WTC11 (cell line): ENCODE data around the gene NME2. TPM values are rescaled to one million over a fixed set of nuclear protein-coding genes. Genes with fewer than 3 reads are reported as not detected.

ENCODE experiments used
- ATAC-seq: fragments of 200-7000 bp; cut with Tn5 transposase; 2 replicates; pipeline ENCODE4 v1.10.0; 2021; ENCODE audit warnings: mild to moderate bottlenecking, moderate library complexity
- CTCF ChIA-PET: fragments of 300-600 bp; sonication (Branson Sonifier 250); formaldehyde crosslinking; loops from one replicate; lab custom pipeline; 2021; ENCODE audit warnings: antibody characterized with exemption; lab: Charles Lee
- POLR2A ChIA-PET: fragments of 350-600 bp; sonication (Branson Sonifier 250); formaldehyde crosslinking; loops from one replicate; lab custom pipeline; 2021; ENCODE audit warnings: antibody characterized with exemption; lab: Charles Lee
- DNase-seq: peaks from one replicate; pipeline ENCODE4 v3.0.0; 2021; ENCODE audit warnings: low spot score
- H3K27ac Mint-ChIP-seq: 2 replicates; pipeline ENCODE4 v1.8.0; 2021; ENCODE audit warnings: mixed read lengths
- H3K27me3 Mint-ChIP-seq: 2 replicates; pipeline ENCODE4 v1.8.0; 2021; ENCODE audit warnings: low read depth, mild to moderate bottlenecking, moderate library complexity, mixed read lengths
- H3K36me3 Mint-ChIP-seq: 2 replicates; pipeline ENCODE4 v1.8.0; 2021; ENCODE audit warnings: mixed read lengths
- H3K4me1 Mint-ChIP-seq: 2 replicates; pipeline ENCODE4 v1.8.0; 2022; ENCODE audit warnings: mixed read lengths
- H3K4me3 Mint-ChIP-seq: 2 replicates; pipeline ENCODE4 v1.8.0; 2021; ENCODE audit warnings: mild to moderate bottlenecking, moderate library complexity, mixed read lengths
- H3K9me3 Mint-ChIP-seq: 2 replicates; pipeline ENCODE4 v1.8.0; 2021; ENCODE audit warnings: mixed read lengths
- ATF1 ChIP-seq: sonication (generic); formaldehyde crosslinking; IDR thresholded peaks from 2 replicates; pipeline ENCODE4 v1.8.1; 2023; ENCODE audit warnings: mild to moderate bottlenecking, moderate library complexity, missing genetic modification reagents
- ATF3 ChIP-seq: sonication (generic); formaldehyde crosslinking; conservative IDR thresholded peaks from 2 replicates; pipeline ENCODE4 v1.8.1; 2022; ENCODE audit warnings: mild to moderate bottlenecking, missing genetic modification reagents
- CREM ChIP-seq: sonication (generic); formaldehyde crosslinking; IDR thresholded peaks from 2 replicates; pipeline ENCODE4 v1.8.1; 2022; ENCODE audit warnings: mild to moderate bottlenecking, missing genetic modification reagents, moderate library complexity
- ETV6 ChIP-seq: sonication (generic); formaldehyde crosslinking; IDR thresholded peaks from 2 replicates; pipeline ENCODE4 v1.8.1; 2022; ENCODE audit warnings: mild to moderate bottlenecking, missing genetic modification reagents
- FOXK1 ChIP-seq: sonication (generic); formaldehyde crosslinking; IDR thresholded peaks from 2 replicates; pipeline ENCODE4 v1.8.0; 2022; ENCODE audit warnings: mild to moderate bottlenecking, moderate library complexity, missing genetic modification reagents
- HMGXB4 ChIP-seq: sonication (generic); formaldehyde crosslinking; IDR thresholded peaks from 2 replicates; pipeline ENCODE4 v1.8.1; 2023; ENCODE audit warnings: mild to moderate bottlenecking, moderate library complexity, missing genetic modification reagents
- NFYB ChIP-seq: sonication (generic); formaldehyde crosslinking; conservative IDR thresholded peaks from 2 replicates; pipeline ENCODE4 v1.8.0; 2022; ENCODE audit warnings: low read depth, missing genetic modification reagents
- NR2C2 ChIP-seq: sonication (generic); formaldehyde crosslinking; IDR thresholded peaks from 2 replicates; pipeline ENCODE4 v1.8.0; 2022; ENCODE audit warnings: mild to moderate bottlenecking, missing genetic modification reagents
- PREB ChIP-seq: sonication (generic); formaldehyde crosslinking; IDR thresholded peaks from 2 replicates; pipeline ENCODE4 v1.8.1; 2022; ENCODE audit warnings: mild to moderate bottlenecking, missing genetic modification reagents, moderate library complexity, borderline replicate concordance
- SMAD3 ChIP-seq: sonication (generic); formaldehyde crosslinking; IDR thresholded peaks from 2 replicates; pipeline ENCODE4 v1.8.0; 2022; ENCODE audit warnings: missing genetic modification reagents, mild to moderate bottlenecking, borderline replicate concordance
- SP1 ChIP-seq: sonication (generic); formaldehyde crosslinking; conservative IDR thresholded peaks from 2 replicates; pipeline ENCODE4 v1.8.1; 2022; ENCODE audit warnings: missing genetic modification reagents
- TEAD1 ChIP-seq: sonication (generic); formaldehyde crosslinking; IDR thresholded peaks from 2 replicates; pipeline ENCODE4 v1.8.0; 2022; ENCODE audit warnings: mild to moderate bottlenecking, missing genetic modification reagents
- TEAD4 ChIP-seq: sonication (generic); formaldehyde crosslinking; IDR thresholded peaks from 2 replicates; pipeline ENCODE4 v1.8.0; 2022; ENCODE audit warnings: mild to moderate bottlenecking, missing genetic modification reagents
- ZNF219 ChIP-seq: sonication (generic); formaldehyde crosslinking; IDR thresholded peaks from 2 replicates; pipeline ENCODE4 v1.8.0; 2023; ENCODE audit warnings: missing genetic modification reagents, mild to moderate bottlenecking, borderline replicate concordance
- ZNF232 ChIP-seq: sonication (generic); formaldehyde crosslinking; IDR thresholded peaks from 2 replicates; pipeline ENCODE4 v1.8.0; 2022; ENCODE audit warnings: mild to moderate bottlenecking, missing genetic modification reagents
- ZNF317 ChIP-seq: sonication (generic); formaldehyde crosslinking; IDR thresholded peaks from 2 replicates; pipeline ENCODE4 v1.8.1; 2023; ENCODE audit warnings: low read depth, mild to moderate bottlenecking, moderate library complexity, missing genetic modification reagents, borderline replicate concordance
- ZNF396 ChIP-seq: fragments of 250-450 bp; sonication (Bioruptor Pico); IDR thresholded peaks from 2 replicates; pipeline ENCODE4 v1.8.0; 2021; ENCODE audit warnings: mild to moderate bottlenecking, moderate library complexity, borderline replicate concordance
- total RNA-seq: library from RNA; stranded (reverse); gene quantifications from 3 replicates; pipeline ENCODE4 v1.2.3, GENCODE V29; 2021
- TF ChIP-seq, protein P1 (sequence below): sonication (generic); formaldehyde crosslinking; IDR thresholded peaks from 2 replicates; pipeline ENCODE4 v1.8.1; 2022; ENCODE audit warnings: missing genetic modification reagents, borderline replicate concordance
- TF ChIP-seq, protein P2 (sequence below): sonication (generic); formaldehyde crosslinking; IDR thresholded peaks from 2 replicates; pipeline ENCODE4 v1.8.0; 2022; ENCODE audit warnings: mild to moderate bottlenecking, missing genetic modification reagents
- TF ChIP-seq, protein P3 (sequence below): fragments of 250-450 bp; sonication (Bioruptor Pico); IDR thresholded peaks from 2 replicates; pipeline ENCODE4 v1.9.0; 2021; ENCODE audit warnings: mild to moderate bottlenecking, borderline replicate concordance

The NME2 gene
- total RNA-seq, 1 experiment from 2014 or later = 746 TPM

- ChIA-PET POLR2A (interaction anchor here (0.6 to 2.2 kb wide), 6 partner anchors 32 to 389 kb away, joined by 3 to 11 read pairs (median 5); partner anchors contain the start of genes NME1, NME2 and TOB1), CTCF (interaction anchor here (0.9 to 2.3 kb wide), 6 partner anchors 10 to 120 kb away, joined by 3 to 23 read pairs (median 4); partner anchors contain the start of genes NME1 and NME2)
- TF ChIP-seq HMGXB4 (CRISPR knock-in tag) = 0 out of 2 replicates have a peak, but pooled peaks have one; percentile 18
- TF ChIP-seq NR2C2 = no peak
- TF ChIP-seq SMAD3 (CRISPR knock-in tag) = no peak
- TF ChIP-seq ZNF396 (CRISPR knock-in tag) = no peak
- peak; percentile 75; the same call in 1 of the 2 replicates for TF ChIP-seq SP1 (CRISPR knock-in tag)
- TF ChIP-seq ATF1 (CRISPR knock-in tag) = no peak
- peak; percentile 74; the same call in 1 of the 2 replicates for TF ChIP-seq FOXK1 (CRISPR knock-in tag)
- TF ChIP-seq CREM = peak; percentile 84; the same call in 1 of the 2 replicates
- TF ChIP-seq NFYB = peak; percentile 42; the same call in 1 of the 2 replicates
- TF ChIP-seq, protein P1, sequence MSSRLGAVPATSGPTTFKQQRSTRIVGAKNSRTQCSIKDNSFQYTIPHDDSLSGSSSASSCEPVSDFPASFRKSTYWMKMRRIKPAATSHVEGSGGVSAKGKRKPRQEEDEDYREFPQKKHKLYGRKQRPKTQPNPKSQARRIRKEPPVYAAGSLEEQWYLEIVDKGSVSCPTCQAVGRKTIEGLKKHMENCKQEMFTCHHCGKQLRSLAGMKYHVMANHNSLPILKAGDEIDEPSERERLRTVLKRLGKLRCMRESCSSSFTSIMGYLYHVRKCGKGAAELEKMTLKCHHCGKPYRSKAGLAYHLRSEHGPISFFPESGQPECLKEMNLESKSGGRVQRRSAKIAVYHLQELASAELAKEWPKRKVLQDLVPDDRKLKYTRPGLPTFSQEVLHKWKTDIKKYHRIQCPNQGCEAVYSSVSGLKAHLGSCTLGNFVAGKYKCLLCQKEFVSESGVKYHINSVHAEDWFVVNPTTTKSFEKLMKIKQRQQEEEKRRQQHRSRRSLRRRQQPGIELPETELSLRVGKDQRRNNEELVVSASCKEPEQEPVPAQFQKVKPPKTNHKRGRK = no peak
- TF ChIP-seq ZNF317 = no peak
- DNase-seq = peak; percentile 94
- peak within 1 kb of the TSS; percentile 99 for H3K27ac Mint-ChIP-seq
- no peaks in the 10 kb centered on the region for H3K36me3 Mint-ChIP-seq
- peaks cover 27% of the 10 kb centered on the region for H3K4me1 Mint-ChIP-seq
- peak; percentile 82 for ATAC-seq
- no peaks in the 10 kb centered on the region for H3K27me3 Mint-ChIP-seq
- no peaks in the 10 kb centered on the region for H3K9me3 Mint-ChIP-seq
- peak within 1 kb of the TSS; percentile 96 for H3K4me3 Mint-ChIP-seq
Measured at GRCh38 chr17:51120739-51121619, 45.2 kb upstream of the NME2 start, which contains the start of gene SPAG9. Gene SPAG9 (minus strand): TSS chr17:51120868. CDS start chr17:51120656, 212 bp downstream.

DNA sequence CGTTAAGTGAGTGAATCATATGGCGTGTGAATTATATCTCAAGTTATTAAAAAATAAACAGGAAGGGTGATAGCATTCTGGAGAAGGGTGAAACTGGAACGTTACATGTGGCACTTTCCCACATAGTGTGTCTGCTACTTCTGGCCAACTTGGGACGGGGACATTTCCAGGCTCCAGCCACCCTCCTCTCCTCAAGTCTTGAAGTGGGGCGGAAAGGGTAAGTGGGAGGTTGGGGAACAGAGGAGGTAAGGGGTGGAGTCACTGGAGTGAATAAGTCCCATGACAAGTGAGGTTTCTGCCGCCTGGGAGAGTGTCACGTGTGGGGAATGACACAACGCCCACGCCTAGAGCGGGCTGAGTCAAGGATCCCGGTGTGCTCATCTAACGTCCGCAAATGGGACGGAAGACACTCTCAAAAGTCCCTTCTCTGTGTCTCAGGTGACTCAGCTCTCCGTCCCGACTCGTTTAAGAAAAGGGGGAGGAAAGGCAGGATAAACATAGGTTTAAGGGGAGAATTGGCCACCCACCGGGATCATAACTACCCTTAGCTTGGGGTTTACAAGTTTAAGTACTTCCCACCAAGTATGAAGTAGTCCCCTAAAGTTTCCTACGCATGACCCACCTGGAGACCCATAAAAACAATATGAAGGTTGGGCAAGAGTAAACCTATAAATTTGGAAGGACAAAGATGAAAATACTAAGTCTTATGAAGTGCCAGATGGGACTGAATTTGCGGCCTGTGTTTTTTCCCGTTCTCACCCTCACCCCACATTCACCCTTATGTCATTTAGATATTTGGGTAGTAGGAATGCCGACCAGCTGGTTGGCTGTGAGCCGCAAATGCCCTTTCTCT lies 44.4 kb upstream of the NME2 start:
- POLR2A ChIA-PET = interaction anchor here (1.0 to 2.2 kb wide), 5 partner anchors 31 to 255 kb away, joined by 4 to 11 read pairs (median 5); partner anchors contain the start of genes NME1, NME2 and TOB1
- no peak for TF ChIP-seq TEAD4 (CRISPR knock-in tag)
- TF ChIP-seq ZNF219 (CRISPR knock-in tag) = no peak
- TF ChIP-seq NFYB = no peak
- no peak for TF ChIP-seq PREB (CRISPR knock-in tag)
- TF ChIP-seq ATF3 = no peak
- 0 out of 2 replicates have a peak, but pooled peaks have one; percentile 29 for TF ChIP-seq TEAD1
- peak; percentile 34; the same call in 1 of the 2 replicates for TF ChIP-seq ETV6 (CRISPR knock-in tag)
- no peak for TF ChIP-seq ATF1 (CRISPR knock-in tag)
- TF ChIP-seq ZNF232 (CRISPR knock-in tag) = no peak
- TF ChIP-seq, protein P2, sequence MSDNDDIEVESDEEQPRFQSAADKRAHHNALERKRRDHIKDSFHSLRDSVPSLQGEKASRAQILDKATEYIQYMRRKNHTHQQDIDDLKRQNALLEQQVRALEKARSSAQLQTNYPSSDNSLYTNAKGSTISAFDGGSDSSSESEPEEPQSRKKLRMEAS (CRISPR knock-in tag) = peak; percentile 49; the same call in 1 of the 2 replicates
- TF ChIP-seq, protein P3, sequence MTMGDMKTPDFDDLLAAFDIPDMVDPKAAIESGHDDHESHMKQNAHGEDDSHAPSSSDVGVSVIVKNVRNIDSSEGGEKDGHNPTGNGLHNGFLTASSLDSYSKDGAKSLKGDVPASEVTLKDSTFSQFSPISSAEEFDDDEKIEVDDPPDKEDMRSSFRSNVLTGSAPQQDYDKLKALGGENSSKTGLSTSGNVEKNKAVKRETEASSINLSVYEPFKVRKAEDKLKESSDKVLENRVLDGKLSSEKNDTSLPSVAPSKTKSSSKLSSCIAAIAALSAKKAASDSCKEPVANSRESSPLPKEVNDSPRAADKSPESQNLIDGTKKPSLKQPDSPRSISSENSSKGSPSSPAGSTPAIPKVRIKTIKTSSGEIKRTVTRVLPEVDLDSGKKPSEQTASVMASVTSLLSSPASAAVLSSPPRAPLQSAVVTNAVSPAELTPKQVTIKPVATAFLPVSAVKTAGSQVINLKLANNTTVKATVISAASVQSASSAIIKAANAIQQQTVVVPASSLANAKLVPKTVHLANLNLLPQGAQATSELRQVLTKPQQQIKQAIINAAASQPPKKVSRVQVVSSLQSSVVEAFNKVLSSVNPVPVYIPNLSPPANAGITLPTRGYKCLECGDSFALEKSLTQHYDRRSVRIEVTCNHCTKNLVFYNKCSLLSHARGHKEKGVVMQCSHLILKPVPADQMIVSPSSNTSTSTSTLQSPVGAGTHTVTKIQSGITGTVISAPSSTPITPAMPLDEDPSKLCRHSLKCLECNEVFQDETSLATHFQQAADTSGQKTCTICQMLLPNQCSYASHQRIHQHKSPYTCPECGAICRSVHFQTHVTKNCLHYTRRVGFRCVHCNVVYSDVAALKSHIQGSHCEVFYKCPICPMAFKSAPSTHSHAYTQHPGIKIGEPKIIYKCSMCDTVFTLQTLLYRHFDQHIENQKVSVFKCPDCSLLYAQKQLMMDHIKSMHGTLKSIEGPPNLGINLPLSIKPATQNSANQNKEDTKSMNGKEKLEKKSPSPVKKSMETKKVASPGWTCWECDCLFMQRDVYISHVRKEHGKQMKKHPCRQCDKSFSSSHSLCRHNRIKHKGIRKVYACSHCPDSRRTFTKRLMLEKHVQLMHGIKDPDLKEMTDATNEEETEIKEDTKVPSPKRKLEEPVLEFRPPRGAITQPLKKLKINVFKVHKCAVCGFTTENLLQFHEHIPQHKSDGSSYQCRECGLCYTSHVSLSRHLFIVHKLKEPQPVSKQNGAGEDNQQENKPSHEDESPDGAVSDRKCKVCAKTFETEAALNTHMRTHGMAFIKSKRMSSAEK (CRISPR knock-in tag) = no peak

More for the DNA sequence above, 44.4 kb upstream of the NME2 start:
- no peaks in the 10 kb centered on the region for H3K27me3 Mint-ChIP-seq
- peak overlapping the region; percentile 96 for H3K4me3 Mint-ChIP-seq
- CTCF ChIA-PET = interaction anchor here (1.0 to 2.3 kb wide), 4 partner anchors 32 to 121 kb away, joined by 3 to 23 read pairs (median 4); partner anchors contain the start of genes NME1 and NME2
- H3K27ac Mint-ChIP-seq = peak overlapping the region; percentile 99
- peaks cover 27% of the 10 kb centered on the region for H3K4me1 Mint-ChIP-seq
- peak; percentile 16 for ATAC-seq
- DNase-seq = peak; percentile 45
- H3K9me3 Mint-ChIP-seq = no peaks in the 10 kb centered on the region
- no peaks in the 10 kb centered on the region for H3K36me3 Mint-ChIP-seq
